Heart left ventricle (tissue), 16 donors: ENCODE results near the gene TBC1D1. TPM values are rescaled to one million over a fixed set of nuclear protein-coding genes. Genes with fewer than 3 reads are reported as not detected.

Experiments
- ATAC-seq, 4 donors: fragments of 200-7000 bp; cut with Tn5 transposase; one replicate each; pipeline ENCODE4 v1.9.1; 2020 to 2022; ENCODE audit warnings: moderate library complexity in 4 of 4, mild to moderate bottlenecking in 3 of 4, moderate number of reproducible peaks in 1 of 4
- DNase-seq, 5 donors: peaks; one replicate each; pipeline ENCODE4 v3.0.0-alpha.2; 2020
- H3K27ac ChIP-seq, 12 donors: fragments of 200-600 bp; sonication (generic) in 4 of 12; one replicate each; pipeline versions ENCODE4 v1.5.0 to v1.8.0; 2016 to 2022; ENCODE audit warnings: mild to moderate bottlenecking in 2 of 12
- H3K27me3 ChIP-seq, 9 donors: fragments of 200-600 bp; sonication (generic) in 2 of 9; one replicate each; pipeline versions ENCODE4 v1.5.1 to v1.8.0; 2016 to 2022; ENCODE audit warnings: mild to moderate bottlenecking in 3 of 9
- H3K36me3 ChIP-seq, 9 donors: fragments of 200-600 bp; sonication (generic) in 2 of 9; one replicate each; pipeline versions ENCODE4 v1.5.0 to v1.8.0; 2018 to 2022; ENCODE audit warnings: mild to moderate bottlenecking in 2 of 9
- H3K4me1 ChIP-seq, 12 donors: fragments of 200-600 bp; sonication (generic) in 4 of 12; one replicate each; pipeline versions ENCODE4 v1.5.0 to v1.8.0; 2016 to 2022; ENCODE audit warnings: mild to moderate bottlenecking in 3 of 12
- H3K4me3 ChIP-seq, 12 donors: fragments of 200-600 bp; sonication (generic) in 4 of 12; one replicate each; pipeline versions ENCODE4 v1.5.0 to v1.8.0; 2017 to 2022; ENCODE audit warnings: mild to moderate bottlenecking in 9 of 12, moderate library complexity in 4 of 12
- H3K9me3 ChIP-seq, 12 donors: fragments of 200-600 bp; sonication (generic) in 4 of 12; one replicate each; pipeline versions ENCODE4 v1.5.0 to v1.8.0; 2016 to 2022; ENCODE audit warnings: mild to moderate bottlenecking in 1 of 12
- CTCF ChIP-seq, 12 donors: fragments of 200-600 bp; sonication (generic) in 4 of 12; IDR thresholded peaks; one replicate each; pipeline versions ENCODE4 v1.5.0 to v1.8.0; 2018 to 2022; ENCODE audit warnings: antibody characterized with exemption in 12 of 12, mild to moderate bottlenecking in 5 of 12
- POLR2A ChIP-seq, 2 donors: fragments of 450-650 bp; IDR thresholded peaks; one replicate each; pipeline ENCODE4 v1.6.1; 2017; ENCODE audit warnings: antibody characterized with exemption in 2 of 2, mild to moderate bottlenecking in 2 of 2, moderate library complexity in 2 of 2
- WGBS, 4 donors: extraction: QIAGEN DNeasy Blood & Tissue Kit in 2 of 4; methylation state at CpG; one replicate each; pipeline versions ENCODE4 v1.1.5 to v1.1.7; 2013 to 2018; 5-methylcytosine and 5-hydroxymethylcytosine counted together
- intact Hi-C, 10 donors: fragments of 100-400 bp; cut with DNase I; formaldehyde crosslinking; loops; one replicate each; pipeline versions ENCODE4 v1.11.1 to v1.14.2; 2022
- polyA plus RNA-seq, 2 donors: library from polyadenylated mRNA; stranded (reverse); fragments of 200-250 nt; gene quantifications; one replicate each; pipeline ENCODE4 v1.2.3, GENCODE V29; 2013
- total RNA-seq, 9 donors: library from RNA; depleted of rRNA in 2 of 9; stranded (reverse); fragments of >200 nt in 2 of 9; fragmentation: NEBNext Ultra II Directional in 3 of 9; extraction: Animal tissue kit (Norgen Biotek cat#: 25700) in 3 of 9; gene quantifications; one replicate each; pipeline versions ENCODE4 v1.1.0 to v1.2.4, GENCODE V29; 2016 to 2023
- donor health status: ischemic (EF 13 %, LVEDD 7.1; RV severe dilation, severe dysfunction).
- donor health status: healthy with polysubstance abuse.
- donor health status: DM: no; HTN: yes; CAD: no.
- donor health status: DM: no; HTN: no; CAD: no.
- donor health status: ischemic (EF 25% LVEDD 6.9; RV normal size, moderate dysfunction).
- donor health status: ischemic (EF 25% LVEDD 5.7; RV mildly dilated, moderate dysfunction).
- donor health status: healthy.
- donor health status: DM: yes; HTN: yes; CAD: no.
- donor health status: ischemic (EF 35%, LVEDD 5.7; RV mildly dilated, moderate dysfunction).
- donor health status: nonischemic (EF 11% LVEDD 7.7; RV severe dilation, severe dysfunction).
- donor health status: DM: yes; HTN: yes; CAD: no.
- donor health status: PGD.
- donor health status: ischemic (EF 29% LVEDD 5.4; RV normal size, mild dysfunction).
- donor health status: nonischemic (EF 23%, LVEDD 6.1; RV moderate dilation, normal function).

The TBC1D1 gene
- total and polyA plus RNA-seq, 11 donors, result 81.7 to 269 (median 140) TPM

- DNase-seq (no peak), ATAC-seq (no peak)
- 85 to 94% (median 87%) methylated on average over 2 of the region's 2 CpGs for WGBS, 4 donors
- intact Hi-C loops, result no loop called here
- Histone ChIP-seq H3K4me1 (peaks cover 0 to 15% (median 0%) of the 10 kb centered on the region in 12 donors), H3K27ac (no peak overlapping the region), H3K4me3 (no peak overlapping the region), H3K36me3 (peaks cover 0 to 97% (median 74%) of the 10 kb centered on the region in 9 donors), H3K9me3 (no peaks in the 10 kb centered on the region), H3K27me3 (no peaks in the 10 kb centered on the region)
- TF ChIP-seq POLR2A (IDR thresholded peaks at IDR 0.05), result no peak
- no peak for TF ChIP-seq CTCF (IDR thresholded peaks at IDR 0.05)
Observed at GRCh38 chr4:37852376-37852775, 38.5 kb upstream of the TBC1D1 start.

DNA sequence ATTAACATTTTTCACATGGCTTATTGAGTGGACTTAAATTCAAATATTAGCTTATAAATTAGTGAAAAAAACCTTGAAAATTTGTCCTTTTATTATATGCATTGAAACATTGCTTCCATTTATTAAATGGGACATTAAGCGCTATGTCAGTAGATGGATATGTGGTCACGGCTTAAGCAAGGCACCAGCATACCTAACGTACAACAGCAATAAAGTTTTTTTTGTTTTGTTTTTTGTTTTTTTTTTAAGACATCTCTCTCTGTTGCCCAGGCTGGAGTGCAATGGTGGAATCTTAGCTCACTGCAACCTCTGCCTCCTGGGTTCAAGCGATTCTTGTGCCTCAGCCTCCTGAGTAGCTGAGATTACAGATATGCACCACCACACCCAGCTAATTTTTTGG lies 32.8 kb upstream of the TBC1D1 start:
- 90 to 99% (median 92%) methylated on average over 4 of the region's 4 CpGs for WGBS, 4 donors

DNA sequence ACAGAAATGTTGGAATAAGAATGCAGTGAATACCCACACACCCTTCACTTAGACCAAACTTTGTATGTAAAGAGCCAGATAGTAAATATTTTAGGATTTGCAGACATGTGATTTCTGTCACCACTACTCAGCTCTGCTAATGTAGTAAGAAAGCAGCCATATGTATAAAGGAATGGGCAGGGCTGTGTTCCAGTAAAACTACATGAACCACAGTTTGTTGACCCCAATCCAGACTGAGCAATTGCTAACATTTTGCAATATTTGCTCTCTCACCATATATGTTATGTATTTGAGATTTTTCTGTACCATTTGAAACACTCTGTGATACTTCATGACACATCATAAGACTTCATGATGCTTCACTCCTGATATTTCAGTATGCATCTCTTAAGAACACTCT lies 32.0 kb upstream of the TBC1D1 start:
- intact Hi-C loops, result no loop called here
- Histone ChIP-seq H3K4me1 (peaks cover 0 to 6% (median 0%) of the 10 kb centered on the region in 12 donors), H3K9me3 (no peaks in the 10 kb centered on the region), H3K36me3 (peaks cover 0 to 86% (median 69%) of the 10 kb centered on the region in 9 donors), H3K4me3 (no peak overlapping the region), H3K27ac (no peak overlapping the region), H3K27me3 (no peaks in the 10 kb centered on the region)
- DNase-seq, result no peak
- ATAC-seq, result no peak
- TF ChIP-seq CTCF (IDR thresholded peaks at IDR 0.05), result no peak
- no peak for TF ChIP-seq POLR2A (IDR thresholded peaks at IDR 0.05)

More for the DNA sequence above, 32.8 kb upstream of the TBC1D1 start:
- intact Hi-C loops, result no loop called here
- no peak for DNase-seq
- Histone ChIP-seq H3K9me3 (no peaks in the 10 kb centered on the region), H3K27ac (no peak overlapping the region), H3K4me1 (peaks cover 0 to 6% (median 0%) of the 10 kb centered on the region in 12 donors), H3K36me3 (peaks cover 0 to 87% (median 69%) of the 10 kb centered on the region in 9 donors), H3K4me3 (no peak overlapping the region), H3K27me3 (no peaks in the 10 kb centered on the region)
- TF ChIP-seq POLR2A (IDR thresholded peaks at IDR 0.05) (no peak), CTCF (IDR thresholded peaks at IDR 0.05) (no peak)
- no peak for ATAC-seq

- Histone ChIP-seq H3K4me3 (no peak overlapping the region), H3K36me3 (peaks cover 0 to 79% (median 66%) of the 10 kb centered on the region in 9 donors), H3K4me1 (peaks cover 0 to 17% (median 5%) of the 10 kb centered on the region in 12 donors), H3K27me3 (no peaks in the 10 kb centered on the region), H3K27ac (peak overlapping the region in 1 of 12 donors; percentile 18), H3K9me3 (no peaks in the 10 kb centered on the region)
- DNase-seq (no peak), ATAC-seq (no peak)
- intact Hi-C loops, result no loop called here
- WGBS, 4 donors, result 91 to 93% (median 91%) methylated on average over 1 of the region's 1 CpG
- TF ChIP-seq POLR2A (IDR thresholded peaks at IDR 0.05) (no peak), CTCF (IDR thresholded peaks at IDR 0.05) (no peak)
Observed at GRCh38 chr4:37860266-37860665, 30.6 kb upstream of the TBC1D1 start.
